Non-pigmented ciliary epithelial cell (primary cell): Measurements from ENCODE around the gene DGCR2.
"Not testable (repeated sequence)": the region's sequence is repeated elsewhere in the genome, so short reads cannot be mapped to it uniquely, and the experiment has no call there.

Experiments used
- DNase-seq: peaks from one replicate; pipeline ENCODE4 v3.0.0-alpha.2; 2010; ENCODE audit warnings: low read depth

Gene DGCR2

GRCh38 chr22:19122143-19122751 lies at the start of gene DGCR2:
DGCR2 (minus strand) TSS chr22:19122412; CDS start chr22:19122206, 206 bp downstream.
- peak; percentile 71 for DNase-seq

GRCh38 chr22:19169947-19170318 lies 47.7 kb upstream of the DGCR2 start:
- no peak for DNase-seq

GRCh38 chr22:19169002-19169946 lies 47.1 kb upstream of the DGCR2 start:
- DNase-seq, result no peak

- DNase-seq, result no peak
These were observed 46.1 kb upstream of the DGCR2 start for GRCh38 chr22:19168088-19168890.

- DNase-seq, result no peak
These were observed 45.1 kb upstream of the DGCR2 start for GRCh38 chr22:19167106-19167869.

- DNase-seq, result no peak
These were observed 44.2 kb upstream of the DGCR2 start for GRCh38 chr22:19166421-19166820.

GRCh38 chr22:19164425-19164824 lies 42.2 kb upstream of the DGCR2 start:
- DNase-seq, result no peak

- not testable (repeated sequence) for DNase-seq
These were observed 36.4 kb upstream of the DGCR2 start for GRCh38 chr22:19158649-19159048.

- DNase-seq, result not testable (repeated sequence)
These were observed 33.9 kb upstream of the DGCR2 start for GRCh38 chr22:19156109-19156508.

- DNase-seq, result no peak
These were observed 31.0 kb upstream of the DGCR2 start for GRCh38 chr22:19152942-19153883.

GRCh38 chr22:19151329-19152191 lies 29.3 kb upstream of the DGCR2 start:
- DNase-seq, result no peak

- DNase-seq, result no peak
These were observed 28.5 kb upstream of the DGCR2 start for GRCh38 chr22:19150482-19151328.

GRCh38 chr22:19149991-19150390 lies 27.8 kb upstream of the DGCR2 start, which contains the start of gene GSC2:
GSC2 (minus strand) TSS chr22:19150292; CDS start chr22:19150283, 9 bp downstream.
- DNase-seq, result no peak

- DNase-seq, result no peak
These were observed 27.1 kb upstream of the DGCR2 start for GRCh38 chr22:19149047-19149883.

- no peak for DNase-seq
These were observed 26.3 kb upstream of the DGCR2 start for GRCh38 chr22:19148417-19149046.

- DNase-seq, result no peak
These were observed 25.1 kb upstream of the DGCR2 start for GRCh38 chr22:19147195-19147780.
